ENCODE data around the gene MPC2. TPM values are rescaled to one million over a fixed set of nuclear protein-coding genes. Genes with fewer than 3 reads are reported as not detected.

The MPC2 gene
- total RNA-seq, 1 donor from 2014 or later = 49.6 TPM

GRCh38 chr1:167882376-167882775 lies 54.5 kb downstream of the MPC2 start:
- TF ChIP-seq, protein P1, sequence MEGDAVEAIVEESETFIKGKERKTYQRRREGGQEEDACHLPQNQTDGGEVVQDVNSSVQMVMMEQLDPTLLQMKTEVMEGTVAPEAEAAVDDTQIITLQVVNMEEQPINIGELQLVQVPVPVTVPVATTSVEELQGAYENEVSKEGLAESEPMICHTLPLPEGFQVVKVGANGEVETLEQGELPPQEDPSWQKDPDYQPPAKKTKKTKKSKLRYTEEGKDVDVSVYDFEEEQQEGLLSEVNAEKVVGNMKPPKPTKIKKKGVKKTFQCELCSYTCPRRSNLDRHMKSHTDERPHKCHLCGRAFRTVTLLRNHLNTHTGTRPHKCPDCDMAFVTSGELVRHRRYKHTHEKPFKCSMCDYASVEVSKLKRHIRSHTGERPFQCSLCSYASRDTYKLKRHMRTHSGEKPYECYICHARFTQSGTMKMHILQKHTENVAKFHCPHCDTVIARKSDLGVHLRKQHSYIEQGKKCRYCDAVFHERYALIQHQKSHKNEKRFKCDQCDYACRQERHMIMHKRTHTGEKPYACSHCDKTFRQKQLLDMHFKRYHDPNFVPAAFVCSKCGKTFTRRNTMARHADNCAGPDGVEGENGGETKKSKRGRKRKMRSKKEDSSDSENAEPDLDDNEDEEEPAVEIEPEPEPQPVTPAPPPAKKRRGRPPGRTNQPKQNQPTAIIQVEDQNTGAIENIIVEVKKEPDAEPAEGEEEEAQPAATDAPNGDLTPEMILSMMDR (IDR thresholded peaks at IDR 0.05) = no peak
- ATAC-seq (no peak), DNase-seq (no peak)
- H3K9me3 ChIP-seq = no peaks in the 10 kb centered on the region
- H3K4me1 ChIP-seq = no peaks in the 10 kb centered on the region
- no peak overlapping the region for H3K4me3 ChIP-seq
- H3K36me3 ChIP-seq = no peaks in the 10 kb centered on the region
- H3K27me3 ChIP-seq (ENCODE audit: low read depth) = no peaks in the 10 kb centered on the region
- no peak overlapping the region for H3K27ac ChIP-seq
- intact Hi-C loops (cut with DNase I) = no loop called here

GRCh38 chr1:167881786-167882185 lies 55.1 kb downstream of the MPC2 start:
- intact Hi-C loops (cut with DNase I) = no loop called here
- no peaks in the 10 kb centered on the region for H3K27me3 ChIP-seq (ENCODE audit: low read depth)
- DNase-seq (no peak), ATAC-seq (no peak)
- H3K9me3 ChIP-seq = no peaks in the 10 kb centered on the region
- no peaks in the 10 kb centered on the region for H3K36me3 ChIP-seq
- H3K4me3 ChIP-seq = no peak overlapping the region
- TF ChIP-seq, protein P1 (IDR thresholded peaks at IDR 0.05) = no peak
- H3K4me1 ChIP-seq = no peaks in the 10 kb centered on the region
- no peak overlapping the region for H3K27ac ChIP-seq

- Histone ChIP-seq H3K9me3 (no peaks in the 10 kb centered on the region), H3K36me3 (no peaks in the 10 kb centered on the region), H3K27me3 (ENCODE audit: low read depth) (no peaks in the 10 kb centered on the region), H3K27ac (no peak overlapping the region), H3K4me3 (no peak overlapping the region), H3K4me1 (no peaks in the 10 kb centered on the region)
- DNase-seq (no peak), ATAC-seq (no peak)
- TF ChIP-seq, protein P1 (IDR thresholded peaks at IDR 0.05) = no peak
- intact Hi-C loops (cut with DNase I) = no loop called here
Observed at GRCh38 chr1:167881069-167881468, 55.8 kb downstream of the MPC2 start.

- intact Hi-C loops (cut with DNase I) = no loop called here
- peak in 1 of 2 donors; percentile 33 for ATAC-seq
- TF ChIP-seq, protein P1 (IDR thresholded peaks at IDR 0.05) = no peak
- no peak overlapping the region for H3K4me3 ChIP-seq
- H3K36me3 ChIP-seq = no peaks in the 10 kb centered on the region
- DNase-seq = no peak
- H3K4me1 ChIP-seq = no peaks in the 10 kb centered on the region
- H3K27me3 ChIP-seq (ENCODE audit: low read depth) = no peaks in the 10 kb centered on the region
- H3K27ac ChIP-seq = no peak overlapping the region
- H3K9me3 ChIP-seq = no peaks in the 10 kb centered on the region
Observed at GRCh38 chr1:167880580-167881021, 56.3 kb downstream of the MPC2 start.

DNA sequence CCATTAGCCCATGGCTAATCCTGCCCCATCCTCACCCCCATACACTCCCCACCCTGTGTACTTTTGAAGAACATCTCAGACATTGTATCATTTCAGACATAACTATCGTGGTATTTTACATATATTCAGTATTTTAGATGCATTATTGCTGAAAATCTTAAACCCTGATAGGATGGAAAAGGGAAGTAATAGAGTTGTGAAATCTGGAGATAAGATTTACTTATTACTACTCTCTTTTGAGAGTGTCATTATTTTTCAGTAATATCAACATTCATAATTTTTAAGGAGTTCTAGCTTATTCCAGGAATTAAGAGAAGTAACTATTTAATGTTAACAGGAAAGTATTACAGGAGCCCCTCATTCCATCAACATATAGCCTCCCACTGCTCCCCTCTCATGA lies 57.4 kb downstream of the MPC2 start:
- H3K27ac ChIP-seq = no peak overlapping the region

More for the DNA sequence above, 57.4 kb downstream of the MPC2 start:
- no peaks in the 10 kb centered on the region for H3K4me1 ChIP-seq
- no peaks in the 10 kb centered on the region for H3K27me3 ChIP-seq (ENCODE audit: low read depth)
- no peak for DNase-seq
- ATAC-seq = no peak
- no peak overlapping the region for H3K4me3 ChIP-seq
- TF ChIP-seq, protein P1 (IDR thresholded peaks at IDR 0.05) = no peak
- H3K9me3 ChIP-seq = no peaks in the 10 kb centered on the region
- intact Hi-C loops (cut with DNase I) = no loop called here
- H3K36me3 ChIP-seq = no peaks in the 10 kb centered on the region

Measured in lower lobe of right lung (tissue), 2 donors.